Skeletal muscle tissue (tissue), 4 donors: ENCODE results near the gene PIAS4. TPM values are rescaled to one million over a fixed set of nuclear protein-coding genes. Genes with fewer than 3 reads are reported as not detected.

Source experiments
- H3K27ac ChIP-seq: one replicate; pipeline ENCODE4 v1.7.0; 2013; ENCODE audit warnings: mild to moderate bottlenecking, low read depth, low read length, inconsistent platforms
- H3K27me3 ChIP-seq, 3 donors: one replicate each; pipeline ENCODE4 v1.7.0; 2013; ENCODE audit warnings: low read length in 3 of 3; ENCODE audit not compliant: control insufficient read depth in 3 of 3, insufficient read depth in 3 of 3
- H3K36me3 ChIP-seq, 3 donors: one replicate each; pipeline ENCODE4 v1.7.0; 2013; ENCODE audit warnings: low read length in 3 of 3; ENCODE audit not compliant: control insufficient read depth in 3 of 3, insufficient read depth in 3 of 3
- H3K4me1 ChIP-seq, 3 donors: one replicate each; pipeline ENCODE4 v1.7.0; 2013; ENCODE audit warnings: low read length in 3 of 3, mild to moderate bottlenecking in 3 of 3; ENCODE audit not compliant: control insufficient read depth in 3 of 3, insufficient read depth in 3 of 3
- H3K4me3 ChIP-seq, 3 donors: one replicate each; pipeline ENCODE4 v1.7.0; 2013; ENCODE audit warnings: low read length in 3 of 3
- H3K9ac ChIP-seq, 3 donors: one replicate each; pipeline ENCODE4 v1.7.0; 2013; ENCODE audit warnings: low read length in 3 of 3, mild to moderate bottlenecking in 3 of 3, moderate library complexity in 2 of 3, low read depth in 1 of 3
- H3K9me3 ChIP-seq, 3 donors: one replicate each; pipeline ENCODE4 v1.7.0; 2013; ENCODE audit warnings: low read length in 3 of 3; ENCODE audit not compliant: control insufficient read depth in 3 of 3
- total RNA-seq: library from RNA; depleted of rRNA; stranded (reverse); fragments of >200 nt; gene quantifications from one replicate; pipeline ENCODE4 v1.2.3, GENCODE V29; 2014
- donor health status: Osteomylitis.

Gene PIAS4
- total RNA-seq, 1 donor from 2014 or later = 19.3 TPM

GRCh38 chr19:4023600-4024398, 16.3 kb downstream of the PIAS4 start:
- no peaks in the 10 kb centered on the region for H3K27me3 ChIP-seq
- H3K36me3 ChIP-seq = peaks cover 18 to 30% (median 22%) of the 10 kb centered on the region in 3 donors
- H3K9ac ChIP-seq = no peak overlapping the region
- no peaks in the 10 kb centered on the region for H3K9me3 ChIP-seq
- H3K27ac ChIP-seq = no peak overlapping the region
- peak overlapping the region in 1 of 3 donors; percentile 22 for H3K4me3 ChIP-seq
- H3K4me1 ChIP-seq = no peaks in the 10 kb centered on the region

GRCh38 chr19:4025317-4025716, 17.8 kb downstream of the PIAS4 start:
- Histone ChIP-seq H3K9me3 (no peaks in the 10 kb centered on the region), H3K4me1 (no peaks in the 10 kb centered on the region), H3K4me3 (no peak overlapping the region), H3K27ac (no peak overlapping the region), H3K27me3 (no peaks in the 10 kb centered on the region), H3K9ac (no peak overlapping the region), H3K36me3 (peaks cover 22 to 30% (median 22%) of the 10 kb centered on the region in 3 donors)

GRCh38 chr19:4027146-4027545, 19.6 kb downstream of the PIAS4 start:
- no peak overlapping the region for H3K4me3 ChIP-seq
- no peak overlapping the region for H3K9ac ChIP-seq
- no peak overlapping the region for H3K27ac ChIP-seq

GRCh38 chr19:4028334-4029246, 21.1 kb downstream of the PIAS4 start:
- Histone ChIP-seq H3K4me1 (no peaks in the 10 kb centered on the region), H3K27me3 (no peaks in the 10 kb centered on the region), H3K9ac (no peak overlapping the region), H3K36me3 (peaks cover 28 to 40% (median 34%) of the 10 kb centered on the region in 3 donors), H3K9me3 (no peaks in the 10 kb centered on the region), H3K4me3 (no peak overlapping the region), H3K27ac (no peak overlapping the region)

More at GRCh38 chr19:4027146-4027545, 19.6 kb downstream of the PIAS4 start:
- Histone ChIP-seq H3K4me1 (no peaks in the 10 kb centered on the region), H3K9me3 (no peaks in the 10 kb centered on the region), H3K27me3 (no peaks in the 10 kb centered on the region), H3K36me3 (peaks cover 22 to 30% (median 22%) of the 10 kb centered on the region in 3 donors)

GRCh38 chr19:4029247-4029614, 21.7 kb downstream of the PIAS4 start:
- Histone ChIP-seq H3K27me3 (no peaks in the 10 kb centered on the region), H3K9me3 (no peaks in the 10 kb centered on the region), H3K27ac (no peak overlapping the region), H3K36me3 (peaks cover 32 to 43% (median 37%) of the 10 kb centered on the region in 3 donors), H3K4me3 (no peak overlapping the region), H3K9ac (no peak overlapping the region), H3K4me1 (no peaks in the 10 kb centered on the region)

- H3K27ac ChIP-seq = no peak overlapping the region
- H3K9ac ChIP-seq = no peak overlapping the region
- H3K27me3 ChIP-seq = no peaks in the 10 kb centered on the region
- H3K36me3 ChIP-seq = peaks cover 32 to 46% (median 37%) of the 10 kb centered on the region in 3 donors
- H3K4me1 ChIP-seq = no peaks in the 10 kb centered on the region
- H3K4me3 ChIP-seq = no peak overlapping the region
- no peaks in the 10 kb centered on the region for H3K9me3 ChIP-seq
Measured at GRCh38 chr19:4030552-4030951, 23.0 kb downstream of the PIAS4 start.

GRCh38 chr19:4030981-4031380, 23.4 kb downstream of the PIAS4 start:
- no peak overlapping the region for H3K27ac ChIP-seq
- H3K4me1 ChIP-seq = no peaks in the 10 kb centered on the region
- no peak overlapping the region for H3K4me3 ChIP-seq
- no peak overlapping the region for H3K9ac ChIP-seq
- H3K9me3 ChIP-seq = no peaks in the 10 kb centered on the region
- H3K36me3 ChIP-seq = peaks cover 36 to 49% (median 38%) of the 10 kb centered on the region in 3 donors
- no peaks in the 10 kb centered on the region for H3K27me3 ChIP-seq

- H3K27ac ChIP-seq = no peak overlapping the region
- H3K27me3 ChIP-seq = no peaks in the 10 kb centered on the region
- no peak overlapping the region for H3K9ac ChIP-seq
- no peak overlapping the region for H3K4me3 ChIP-seq
- peaks cover 38 to 52% (median 38%) of the 10 kb centered on the region in 3 donors for H3K36me3 ChIP-seq
- no peaks in the 10 kb centered on the region for H3K4me1 ChIP-seq
- no peaks in the 10 kb centered on the region for H3K9me3 ChIP-seq
Measured at GRCh38 chr19:4031420-4031819, 23.9 kb downstream of the PIAS4 start.

GRCh38 chr19:4032436-4032835, 24.9 kb downstream of the PIAS4 start:
- no peak overlapping the region for H3K9ac ChIP-seq
- no peaks in the 10 kb centered on the region for H3K27me3 ChIP-seq
- H3K36me3 ChIP-seq = peaks cover 41 to 58% (median 41%) of the 10 kb centered on the region in 3 donors
- no peak overlapping the region for H3K4me3 ChIP-seq
- H3K27ac ChIP-seq = no peak overlapping the region
- peaks cover 0 to 3% (median 0%) of the 10 kb centered on the region in 3 donors for H3K4me1 ChIP-seq
- H3K9me3 ChIP-seq = no peaks in the 10 kb centered on the region
